MCF 10A (cell line): ENCODE data around the gene COX19. TPM values are rescaled to one million over a fixed set of nuclear protein-coding genes. Genes with fewer than 3 reads are reported as not detected.

Experiments used
- BruUV-seq: library from RNA; stranded (reverse); fragments of 400-500 nt; replicated peaks from 2 replicates; lab custom pipeline; 2021; lab: Mats Ljungman, UMichigan
- CTCF ChIA-PET: fragments of 300-600 bp; sonication (Branson Sonifier 250); formaldehyde crosslinking; extraction: SDS; loops from one replicate; lab custom pipeline; 2021; ENCODE audit warnings: antibody characterized with exemption, inconsistent platforms; lab: Yijun Ruan, JAX
- POLR2A ChIA-PET: fragments of 300-600, 350-650 bp; sonication (Branson Sonifier 250); formaldehyde crosslinking; extraction: SDS; loops from one replicate; lab custom pipeline; 2020; ENCODE audit warnings: antibody characterized with exemption, inconsistent platforms; lab: Yijun Ruan, JAX
- DNase-seq: peaks from one replicate; pipeline ENCODE4 v3.0.0-alpha.2; 2018; ENCODE audit not compliant: unreplicated experiment
- H3K27ac Mint-ChIP-seq: one replicate; pipeline ENCODE4 v1.8.0; 2022; ENCODE audit warnings: mild to moderate bottlenecking, low read depth, mixed read lengths; ENCODE audit not compliant: unreplicated experiment
- H3K27me3 Mint-ChIP-seq: one replicate; pipeline ENCODE4 v1.8.0; 2022; ENCODE audit warnings: mixed read lengths; ENCODE audit not compliant: insufficient read depth, unreplicated experiment
- H3K36me3 Mint-ChIP-seq: one replicate; pipeline ENCODE4 v1.8.0; 2022; ENCODE audit warnings: mild to moderate bottlenecking, moderate library complexity, mixed read lengths; ENCODE audit not compliant: insufficient read depth, unreplicated experiment
- H3K4me1 Mint-ChIP-seq: one replicate; pipeline ENCODE4 v1.8.0; 2022; ENCODE audit warnings: mixed read lengths; ENCODE audit not compliant: insufficient read depth, unreplicated experiment
- H3K4me3 Mint-ChIP-seq: one replicate; pipeline ENCODE4 v1.8.0; 2022; ENCODE audit warnings: mild to moderate bottlenecking, moderate library complexity, mixed read lengths; ENCODE audit not compliant: unreplicated experiment
- H3K9me3 Mint-ChIP-seq: one replicate; pipeline ENCODE4 v1.8.0; 2022; ENCODE audit warnings: mixed read lengths; ENCODE audit not compliant: unreplicated experiment
- CTCF ChIP-seq: fragments of 200-600 bp; IDR thresholded peaks from one replicate; pipeline ENCODE4 v1.8.0; 2022; ENCODE audit warnings: antibody characterized with exemption, mild to moderate bottlenecking; ENCODE audit not compliant: unreplicated experiment
- intact Hi-C: fragments of 100-400 bp; cut with micrococcal nuclease; formaldehyde crosslinking; loops from 2 replicates; pipeline ENCODE4 v1.14.1; 2022
- total RNA-seq: library from RNA; stranded (reverse); gene quantifications from 2 replicates; pipeline ENCODE4 v1.2.3, GENCODE V29; 2022

COX19 gene
- total RNA-seq, 1 experiment from 2014 or later: 16.5 TPM

- no peak for TF ChIP-seq CTCF
- no TSS peak for BruUV-seq
- H3K27ac Mint-ChIP-seq: no peak overlapping the region
- no peaks in the 10 kb centered on the region for H3K36me3 Mint-ChIP-seq
- intact Hi-C loops: no loop called here
- ChIA-PET CTCF (no interaction called here), POLR2A (no interaction called here)
- no peaks in the 10 kb centered on the region for H3K9me3 Mint-ChIP-seq
- peaks cover 21% of the 10 kb centered on the region for H3K27me3 Mint-ChIP-seq
- no peak overlapping the region for H3K4me3 Mint-ChIP-seq
- H3K4me1 Mint-ChIP-seq: peaks cover 3% of the 10 kb centered on the region
- DNase-seq: no peak
Measured at GRCh38 chr7:939843-940242, 35.5 kb downstream of the COX19 start.

GRCh38 chr7:938546-939185 is 36.7 kb downstream of the COX19 start:
- POLR2A ChIA-PET: interaction anchor here (0.7 kb wide), 1 partner anchor 13 kb away, joined by 3 read pairs; no protein-coding TSS in a partner anchor
- no peak for DNase-seq
- Mint-ChIP-seq H3K4me1 (no peaks in the 10 kb centered on the region), H3K9me3 (no peaks in the 10 kb centered on the region), H3K36me3 (no peaks in the 10 kb centered on the region), H3K4me3 (no peak overlapping the region), H3K27ac (no peak overlapping the region), H3K27me3 (peaks cover 21% of the 10 kb centered on the region)
- BruUV-seq: no TSS peak
- intact Hi-C loops: no loop called here
- no peak for TF ChIP-seq CTCF
- CTCF ChIA-PET: no interaction called here

GRCh38 chr7:937856-938484 is 37.4 kb downstream of the COX19 start:
- Mint-ChIP-seq H3K9me3 (no peaks in the 10 kb centered on the region), H3K4me1 (no peaks in the 10 kb centered on the region), H3K4me3 (no peak overlapping the region), H3K27me3 (peaks cover 21% of the 10 kb centered on the region), H3K36me3 (no peaks in the 10 kb centered on the region), H3K27ac (no peak overlapping the region)
- BruUV-seq: no TSS peak
- DNase-seq: no peak
- TF ChIP-seq CTCF: no peak
- ChIA-PET POLR2A (no interaction called here), CTCF (no interaction called here)
- intact Hi-C loops: loop anchor here (2.0 kb wide), 1 partner anchor 37 kb away; the partner anchor contains the start of gene COX19

GRCh38 chr7:936386-937054 is 38.8 kb downstream of the COX19 start:
- ChIA-PET POLR2A (no interaction called here), CTCF (no interaction called here)
- H3K27me3 Mint-ChIP-seq: peaks cover 10% of the 10 kb centered on the region
- TF ChIP-seq CTCF: no peak
- no peaks in the 10 kb centered on the region for H3K36me3 Mint-ChIP-seq
- H3K27ac Mint-ChIP-seq: no peak overlapping the region
- no TSS peak for BruUV-seq
- H3K4me3 Mint-ChIP-seq: no peak overlapping the region
- DNase-seq: peak; percentile 83
- H3K9me3 Mint-ChIP-seq: no peaks in the 10 kb centered on the region
- no peaks in the 10 kb centered on the region for H3K4me1 Mint-ChIP-seq
- intact Hi-C loops: loop anchor here (2.0 kb wide), 1 partner anchor 38 kb away; the partner anchor contains the start of gene COX19
